Right hindlimb (tissue), 1 donor: ENCODE data around the gene SOX9.

Experiments used
- DNase-seq: peaks from one replicate; pipeline ENCODE4 v3.0.0-alpha.2; 2018

SOX9 gene

GRCh38 chr17:72120642-72121163, at the start of gene SOX9:
Gene SOX9 (plus strand): TSS chr17:72121020. CDS start chr17:72121392, 372 bp downstream.
- peak; percentile 97 for DNase-seq

GRCh38 chr17:72071330-72071729, 49.5 kb upstream of the SOX9 start:
- DNase-seq, result no peak

GRCh38 chr17:72075995-72076677, 44.7 kb upstream of the SOX9 start:
- no peak for DNase-seq

- no peak for DNase-seq
Measured at GRCh38 chr17:72076678-72077030, 44.2 kb upstream of the SOX9 start.

- DNase-seq, result no peak
Measured at GRCh38 chr17:72077326-72077960, 43.4 kb upstream of the SOX9 start.

GRCh38 chr17:72079700-72080099, 41.1 kb upstream of the SOX9 start:
- no peak for DNase-seq

GRCh38 chr17:72087876-72088275, 32.9 kb upstream of the SOX9 start:
- no peak for DNase-seq

GRCh38 chr17:72089453-72089987, 31.3 kb upstream of the SOX9 start:
- DNase-seq, result no peak

GRCh38 chr17:72090108-72090507, 30.7 kb upstream of the SOX9 start:
- DNase-seq, result no peak

- DNase-seq, result no peak
Measured at GRCh38 chr17:72092710-72093322, 28.0 kb upstream of the SOX9 start.

GRCh38 chr17:72093707-72094106, 27.1 kb upstream of the SOX9 start:
- DNase-seq, result no peak

GRCh38 chr17:72095316-72095715, 25.5 kb upstream of the SOX9 start:
- DNase-seq, result no peak

- no peak for DNase-seq
Measured at GRCh38 chr17:72097144-72097543, 23.7 kb upstream of the SOX9 start.

GRCh38 chr17:72099919-72100318, 20.9 kb upstream of the SOX9 start:
- DNase-seq, result no peak

GRCh38 chr17:72100470-72100869, 20.4 kb upstream of the SOX9 start:
- DNase-seq, result no peak

GRCh38 chr17:72101526-72101925, 19.3 kb upstream of the SOX9 start:
- no peak for DNase-seq

- peak; percentile 0 for DNase-seq
Measured at GRCh38 chr17:72102366-72102765, 18.5 kb upstream of the SOX9 start.

GRCh38 chr17:72104164-72104862, 16.5 kb upstream of the SOX9 start:
- peak; percentile 23 for DNase-seq

GRCh38 chr17:72104863-72105234, 16.0 kb upstream of the SOX9 start:
- no peak for DNase-seq

- peak; percentile 7 for DNase-seq
Measured at GRCh38 chr17:72107100-72107499, 13.7 kb upstream of the SOX9 start.

GRCh38 chr17:72110231-72110941, 10.4 kb upstream of the SOX9 start:
- peak; percentile 3 for DNase-seq

- peak; percentile 7 for DNase-seq
Measured at GRCh38 chr17:72110942-72111318, 9.9 kb upstream of the SOX9 start.
